IMR-90 (cell line): ENCODE data around the gene GRAMD2A.

Experiments used
- CEBPB ChIP-seq: IDR thresholded peaks from 2 replicates; pipeline ENCODE4 v1.6.1; 2012; ENCODE audit warnings: low read depth, low read length, improper control_type of control experiment
- CHD1 ChIP-seq: IDR thresholded peaks from 2 replicates; pipeline ENCODE4 v1.6.1; 2012; ENCODE audit warnings: low read depth, low read length, improper control_type of control experiment
- FOS ChIP-seq: fragments of 150-350 bp; IDR thresholded peaks from 2 replicates; pipeline ENCODE4 v1.6.1; 2016; ENCODE audit warnings: low read depth, low read length
- MAFK ChIP-seq: IDR thresholded peaks from 2 replicates; pipeline ENCODE4 v1.6.1; 2012; ENCODE audit warnings: low read depth, low read length, improper control_type of control experiment
- MAZ ChIP-seq: IDR thresholded peaks from 2 replicates; pipeline ENCODE4 v1.6.1; 2012; ENCODE audit warnings: low read depth, mild to moderate bottlenecking, low read length, improper control_type of control experiment, moderate library complexity, borderline replicate concordance
- MXI1 ChIP-seq: IDR thresholded peaks from 2 replicates; pipeline ENCODE4 v1.6.1; 2012; ENCODE audit warnings: low read depth, mild to moderate bottlenecking, low read length, moderate library complexity, borderline replicate concordance
- NFE2L2 ChIP-seq: fragments of 150-350 bp; IDR thresholded peaks from 2 replicates; pipeline ENCODE4 v1.6.1; 2016; ENCODE audit warnings: low read depth, mild to moderate bottlenecking, low read length
- POLR2A ChIP-seq: IDR thresholded peaks from 2 replicates; pipeline ENCODE4 v1.6.1; 2012; ENCODE audit warnings: mild to moderate bottlenecking, low read depth, low read length
- RAD21 ChIP-seq: IDR thresholded peaks from 2 replicates; pipeline ENCODE4 v1.6.1; 2012; ENCODE audit warnings: low read length, improper control_type of control experiment
- RFX5 ChIP-seq: IDR thresholded peaks from 2 replicates; pipeline ENCODE4 v1.8.0; 2012; ENCODE audit warnings: low read depth, mild to moderate bottlenecking, low read length, moderate library complexity
- SMC3 ChIP-seq: fragments of 150-350 bp; IDR thresholded peaks from 2 replicates; pipeline ENCODE4 v1.6.1; 2016; ENCODE audit warnings: low read depth, mild to moderate bottlenecking, antibody characterized with exemption, low read length, moderate library complexity
- TF ChIP-seq, protein P1 (sequence below): conservative IDR thresholded peaks from 2 replicates; pipeline ENCODE4 v1.5.1; 2012; ENCODE audit warnings: mild to moderate bottlenecking, low read depth, low read length, improper control_type of control experiment
- TF ChIP-seq, protein P2 (sequence below): fragments of 150-350 bp; IDR thresholded peaks from 2 replicates; pipeline ENCODE4 v1.6.1; 2017; ENCODE audit warnings: mild to moderate bottlenecking, antibody characterized with exemption, low read length, low read depth
- TF ChIP-seq, protein P3 (sequence below): fragments of 150-350 bp; IDR thresholded peaks from 2 replicates; pipeline ENCODE4 v1.6.1; 2016; ENCODE audit warnings: low read depth, mild to moderate bottlenecking, low read length, moderate library complexity, borderline replicate concordance

DNA sequence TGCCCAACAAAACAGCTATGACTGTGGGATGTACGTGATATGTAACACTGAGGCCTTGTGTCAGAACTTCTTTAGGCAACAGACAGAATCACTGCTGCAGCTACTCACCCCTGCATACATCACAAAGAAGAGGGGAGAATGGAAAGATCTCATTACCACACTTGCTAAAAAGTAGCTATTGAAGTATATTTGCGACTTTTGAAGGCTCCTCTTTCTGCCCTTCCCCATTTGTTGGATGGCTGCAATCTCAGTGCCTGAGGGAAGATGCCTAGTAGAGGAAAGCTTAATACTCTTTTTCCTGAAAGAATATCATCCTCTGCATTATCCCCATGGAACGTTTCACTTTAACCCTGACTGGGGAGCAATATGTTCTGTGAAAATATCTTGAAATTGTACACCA is 57.5 kb downstream of the GRAMD2A start:
- TF ChIP-seq, protein P1, sequence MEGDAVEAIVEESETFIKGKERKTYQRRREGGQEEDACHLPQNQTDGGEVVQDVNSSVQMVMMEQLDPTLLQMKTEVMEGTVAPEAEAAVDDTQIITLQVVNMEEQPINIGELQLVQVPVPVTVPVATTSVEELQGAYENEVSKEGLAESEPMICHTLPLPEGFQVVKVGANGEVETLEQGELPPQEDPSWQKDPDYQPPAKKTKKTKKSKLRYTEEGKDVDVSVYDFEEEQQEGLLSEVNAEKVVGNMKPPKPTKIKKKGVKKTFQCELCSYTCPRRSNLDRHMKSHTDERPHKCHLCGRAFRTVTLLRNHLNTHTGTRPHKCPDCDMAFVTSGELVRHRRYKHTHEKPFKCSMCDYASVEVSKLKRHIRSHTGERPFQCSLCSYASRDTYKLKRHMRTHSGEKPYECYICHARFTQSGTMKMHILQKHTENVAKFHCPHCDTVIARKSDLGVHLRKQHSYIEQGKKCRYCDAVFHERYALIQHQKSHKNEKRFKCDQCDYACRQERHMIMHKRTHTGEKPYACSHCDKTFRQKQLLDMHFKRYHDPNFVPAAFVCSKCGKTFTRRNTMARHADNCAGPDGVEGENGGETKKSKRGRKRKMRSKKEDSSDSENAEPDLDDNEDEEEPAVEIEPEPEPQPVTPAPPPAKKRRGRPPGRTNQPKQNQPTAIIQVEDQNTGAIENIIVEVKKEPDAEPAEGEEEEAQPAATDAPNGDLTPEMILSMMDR = no peak
- TF ChIP-seq MAZ (no peak), POLR2A (no peak), RAD21 (no peak), CEBPB (no peak), SMC3 (no peak), FOS (no peak), CHD1 (no peak), RFX5 (no peak), MXI1 (no peak), MAFK (no peak), NFE2L2 (no peak)
- TF ChIP-seq, protein P2, sequence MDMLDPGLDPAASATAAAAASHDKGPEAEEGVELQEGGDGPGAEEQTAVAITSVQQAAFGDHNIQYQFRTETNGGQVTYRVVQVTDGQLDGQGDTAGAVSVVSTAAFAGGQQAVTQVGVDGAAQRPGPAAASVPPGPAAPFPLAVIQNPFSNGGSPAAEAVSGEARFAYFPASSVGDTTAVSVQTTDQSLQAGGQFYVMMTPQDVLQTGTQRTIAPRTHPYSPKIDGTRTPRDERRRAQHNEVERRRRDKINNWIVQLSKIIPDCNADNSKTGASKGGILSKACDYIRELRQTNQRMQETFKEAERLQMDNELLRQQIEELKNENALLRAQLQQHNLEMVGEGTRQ = no peak
- TF ChIP-seq, protein P3, sequence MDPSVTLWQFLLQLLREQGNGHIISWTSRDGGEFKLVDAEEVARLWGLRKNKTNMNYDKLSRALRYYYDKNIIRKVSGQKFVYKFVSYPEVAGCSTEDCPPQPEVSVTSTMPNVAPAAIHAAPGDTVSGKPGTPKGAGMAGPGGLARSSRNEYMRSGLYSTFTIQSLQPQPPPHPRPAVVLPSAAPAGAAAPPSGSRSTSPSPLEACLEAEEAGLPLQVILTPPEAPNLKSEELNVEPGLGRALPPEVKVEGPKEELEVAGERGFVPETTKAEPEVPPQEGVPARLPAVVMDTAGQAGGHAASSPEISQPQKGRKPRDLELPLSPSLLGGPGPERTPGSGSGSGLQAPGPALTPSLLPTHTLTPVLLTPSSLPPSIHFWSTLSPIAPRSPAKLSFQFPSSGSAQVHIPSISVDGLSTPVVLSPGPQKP = no peak
